Loucy (cell line): ENCODE measurements around the gene GDAP1L1.

ENCODE experiments used
- EZH2phosphoT487 ChIP-seq: fragments of 200-600 bp; IDR thresholded peaks from 2 replicates; pipeline ENCODE4 v1.6.1; 2018; ENCODE audit warnings: antibody characterized with exemption, mild to moderate bottlenecking, moderate library complexity, borderline replicate concordance
- TF ChIP-seq, protein P1 (sequence below): fragments of 200-600 bp; sonication (generic); conservative IDR thresholded peaks from 2 replicates; pipeline ENCODE4 v1.5.1; 2014; ENCODE audit warnings: mild to moderate bottlenecking, antibody characterized with exemption, low read length

DNA sequence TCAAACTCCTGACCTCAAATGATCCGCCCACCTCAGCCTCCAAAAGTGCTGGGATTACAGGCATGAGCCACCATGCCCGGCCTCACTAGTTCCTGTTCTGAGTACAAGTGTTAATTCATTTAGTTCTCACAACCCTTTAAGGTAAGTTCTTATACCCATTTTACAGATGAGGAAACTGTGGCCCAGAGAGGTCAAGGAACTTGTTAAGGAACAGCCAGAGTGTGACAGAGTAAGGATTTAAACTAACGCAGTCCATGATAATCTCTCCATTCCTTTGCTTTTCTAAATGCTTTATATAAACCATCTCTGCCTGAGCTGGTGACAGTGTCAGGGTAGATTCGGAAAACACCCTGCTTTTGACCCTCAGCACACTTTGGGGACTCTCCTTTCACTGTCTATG lies 50.6 kb downstream of the GDAP1L1 start:
- no peak for TF ChIP-seq EZH2phosphoT487
- TF ChIP-seq, protein P1, sequence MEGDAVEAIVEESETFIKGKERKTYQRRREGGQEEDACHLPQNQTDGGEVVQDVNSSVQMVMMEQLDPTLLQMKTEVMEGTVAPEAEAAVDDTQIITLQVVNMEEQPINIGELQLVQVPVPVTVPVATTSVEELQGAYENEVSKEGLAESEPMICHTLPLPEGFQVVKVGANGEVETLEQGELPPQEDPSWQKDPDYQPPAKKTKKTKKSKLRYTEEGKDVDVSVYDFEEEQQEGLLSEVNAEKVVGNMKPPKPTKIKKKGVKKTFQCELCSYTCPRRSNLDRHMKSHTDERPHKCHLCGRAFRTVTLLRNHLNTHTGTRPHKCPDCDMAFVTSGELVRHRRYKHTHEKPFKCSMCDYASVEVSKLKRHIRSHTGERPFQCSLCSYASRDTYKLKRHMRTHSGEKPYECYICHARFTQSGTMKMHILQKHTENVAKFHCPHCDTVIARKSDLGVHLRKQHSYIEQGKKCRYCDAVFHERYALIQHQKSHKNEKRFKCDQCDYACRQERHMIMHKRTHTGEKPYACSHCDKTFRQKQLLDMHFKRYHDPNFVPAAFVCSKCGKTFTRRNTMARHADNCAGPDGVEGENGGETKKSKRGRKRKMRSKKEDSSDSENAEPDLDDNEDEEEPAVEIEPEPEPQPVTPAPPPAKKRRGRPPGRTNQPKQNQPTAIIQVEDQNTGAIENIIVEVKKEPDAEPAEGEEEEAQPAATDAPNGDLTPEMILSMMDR = no peak
